Prostate gland (tissue), 2 donors: ENCODE measurements around the gene SLCO3A1. TPM values are rescaled to one million over a fixed set of nuclear protein-coding genes. Genes with fewer than 3 reads are reported as not detected.

ENCODE experiments used
- DNase-seq: peaks from one replicate; pipeline ENCODE4 v3.0.0-alpha.2; 2019; ENCODE audit warnings: low spot score
- H3K27ac ChIP-seq, 2 donors: fragments of 200-600 bp; sonication (generic); 2 replicates each; pipeline ENCODE4 v1.5.1; 2017 to 2019
- H3K27me3 ChIP-seq: fragments of 200-600 bp; sonication (generic); replicated peaks from 2 replicates; pipeline ENCODE4 v1.5.1; 2019; ENCODE audit not compliant: insufficient read depth
- H3K36me3 ChIP-seq, 2 donors: fragments of 200-600 bp; sonication (generic); 1 replicate in 1 of 2; 2 replicates in 1 of 2; pipeline versions ENCODE4 v1.5.1 to v1.8.1; 2017 to 2019
- H3K4me1 ChIP-seq: fragments of 200-600 bp; sonication (generic); replicated peaks from 2 replicates; pipeline ENCODE4 v1.5.1; 2019
- H3K4me3 ChIP-seq, 2 donors: fragments of 200-600 bp; sonication (generic); 2 replicates each; pipeline ENCODE4 v1.5.1; 2017 to 2019
- H3K9me3 ChIP-seq: fragments of 200-600 bp; sonication (generic); 2 replicates; pipeline ENCODE4 v1.5.1; 2017
- CTCF ChIP-seq, 4 experiments: fragments of 200-600 bp in 2 of 4; fragments of 450-650 bp in 2 of 4; sonication (generic) in 2 of 4; IDR thresholded peaks; 1 replicate in 3 of 4; 2 replicates in 1 of 4; pipeline ENCODE4 v1.5.1; 2016 to 2019; ENCODE audit warnings: antibody characterized with exemption in 4 of 4, mild to moderate bottlenecking in 2 of 4, moderate library complexity in 2 of 4
- POLR2A ChIP-seq: fragments of 450-650 bp; IDR thresholded peaks from one replicate; pipeline ENCODE4 v1.6.1; 2016; ENCODE audit warnings: antibody characterized with exemption, mild to moderate bottlenecking
- POLR2AphosphoS5 ChIP-seq: sonication (generic); formaldehyde crosslinking; IDR thresholded peaks from one replicate; pipeline ENCODE4 v1.6.1; 2017; ENCODE audit warnings: antibody characterized with exemption
- WGBS: methylation state at CpG from one replicate; pipeline ENCODE4 v1.1.5; 2018; 5-methylcytosine and 5-hydroxymethylcytosine counted together
- intact Hi-C: fragments of 100-400 bp; cut with DNase I; formaldehyde crosslinking; loops from one replicate; pipeline ENCODE4 v1.14.2; 2022
- total RNA-seq, 2 donors: library from RNA; depleted of rRNA; stranded (reverse); fragments of >200 nt; gene quantifications; one replicate each; pipeline ENCODE4 v1.1.0, GENCODE V29; 2016

SLCO3A1 gene
- total RNA-seq, 2 donors from 2014 or later: 7.4 to 35.3 TPM

- DNase-seq: no peak
- WGBS: 33% methylated on average over 3 of the region's 3 CpGs
- no peaks in the 10 kb centered on the region for H3K36me3 ChIP-seq
- TF ChIP-seq POLR2AphosphoS5 (no peak), CTCF (IDR thresholded peaks at IDR 0.05) (no peak), POLR2A (no peak)
- H3K27ac ChIP-seq: no peak overlapping the region
- no peaks in the 10 kb centered on the region for H3K4me1 ChIP-seq
- no peak overlapping the region for H3K4me3 ChIP-seq
- H3K27me3 ChIP-seq: no peaks in the 10 kb centered on the region
- intact Hi-C loops: no loop called here
- H3K9me3 ChIP-seq: no peaks in the 10 kb centered on the region
These were observed 29.3 kb upstream of the SLCO3A1 start for GRCh38 chr15:91824256-91824655.

- no peak for DNase-seq
- 69% methylated on average over 5 of the region's 5 CpGs for WGBS
- Histone ChIP-seq H3K36me3 (no peaks in the 10 kb centered on the region), H3K27me3 (no peaks in the 10 kb centered on the region), H3K4me3 (no peak overlapping the region), H3K4me1 (no peaks in the 10 kb centered on the region), H3K9me3 (no peaks in the 10 kb centered on the region), H3K27ac (no peak overlapping the region)
- intact Hi-C loops: no loop called here
- no peak for TF ChIP-seq POLR2AphosphoS5
- TF ChIP-seq POLR2A: no peak
- TF ChIP-seq CTCF (IDR thresholded peaks at IDR 0.05): no peak
These were observed 27.1 kb upstream of the SLCO3A1 start for GRCh38 chr15:91826443-91826842.

DNA sequence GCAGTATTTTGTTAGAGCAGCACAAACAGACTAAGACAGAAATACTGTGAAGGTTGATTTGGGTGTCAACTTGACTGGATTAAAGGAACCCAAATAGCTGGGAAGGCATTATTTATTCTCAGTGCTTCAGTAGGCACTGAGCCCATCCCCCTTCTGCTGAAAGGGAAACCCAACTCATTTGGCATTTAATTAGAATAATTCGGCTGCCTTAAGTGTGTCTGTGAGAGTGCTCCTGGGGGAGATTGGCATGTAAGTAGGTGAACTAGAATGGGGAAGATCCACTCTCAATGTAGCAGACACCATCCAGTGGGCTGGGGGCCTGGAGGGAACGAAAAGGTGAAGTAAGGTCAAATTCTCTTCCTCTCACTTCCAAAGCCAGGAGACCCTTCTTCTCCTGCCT is 20.5 kb upstream of the SLCO3A1 start:
- H3K9me3 ChIP-seq: no peaks in the 10 kb centered on the region
- no peak for DNase-seq
- 91% methylated on average over 2 of the region's 2 CpGs for WGBS
- no peaks in the 10 kb centered on the region for H3K27me3 ChIP-seq
- no peaks in the 10 kb centered on the region for H3K4me1 ChIP-seq
- no peak overlapping the region for H3K27ac ChIP-seq
- intact Hi-C loops: no loop called here
- TF ChIP-seq CTCF (IDR thresholded peaks at IDR 0.05) (no peak), POLR2A (no peak), POLR2AphosphoS5 (no peak)
- H3K36me3 ChIP-seq: no peaks in the 10 kb centered on the region
- no peak overlapping the region for H3K4me3 ChIP-seq

GRCh38 chr15:91839867-91840266 is 13.6 kb upstream of the SLCO3A1 start:
- no peaks in the 10 kb centered on the region for H3K4me1 ChIP-seq
- H3K9me3 ChIP-seq: no peaks in the 10 kb centered on the region
- intact Hi-C loops: no loop called here
- H3K27ac ChIP-seq: no peak overlapping the region
- 60% methylated on average over 6 of the region's 6 CpGs for whole genome bisulfite sequencing
- DNase-seq: no peak
- TF ChIP-seq POLR2AphosphoS5 (no peak), POLR2A (no peak), CTCF (IDR thresholded peaks at IDR 0.05) (no peak)
- no peak overlapping the region for H3K4me3 ChIP-seq
- H3K27me3 ChIP-seq: no peaks in the 10 kb centered on the region
- no peaks in the 10 kb centered on the region for H3K36me3 ChIP-seq

- Histone ChIP-seq H3K36me3 (no peaks in the 10 kb centered on the region), H3K27ac (no peak overlapping the region), H3K27me3 (no peaks in the 10 kb centered on the region), H3K4me1 (no peaks in the 10 kb centered on the region), H3K4me3 (no peak overlapping the region), H3K9me3 (no peaks in the 10 kb centered on the region)
- intact Hi-C loops: no loop called here
- TF ChIP-seq CTCF (IDR thresholded peaks at IDR 0.05): no peak
- TF ChIP-seq POLR2A: no peak
- TF ChIP-seq POLR2AphosphoS5: no peak
- WGBS: 86% methylated on average over 3 of the region's 3 CpGs
- DNase-seq: no peak
These were observed 11.6 kb upstream of the SLCO3A1 start for GRCh38 chr15:91841861-91842260.
